H9 (cell line): Measurements from ENCODE around the gene SMTN. TPM values are rescaled to one million over a fixed set of nuclear protein-coding genes. Genes with fewer than 3 reads are reported as not detected.

Experiments
- DNase-seq: peaks from one replicate; pipeline ENCODE4 v3.0.0-alpha.2; 2017
- H2AFZ ChIP-seq: one replicate; pipeline ENCODE4 v1.6.1; 2013; ENCODE audit warnings: mild to moderate bottlenecking, low read length, control low read depth, moderate library complexity
- H2AK5ac ChIP-seq: 2 replicates; pipeline ENCODE4 v1.6.1; 2013; ENCODE audit warnings: low read length, control low read depth, mixed read lengths; ENCODE audit not compliant: insufficient read length
- H2BK120ac ChIP-seq: one replicate; pipeline ENCODE4 v1.6.1; 2013; ENCODE audit warnings: low read depth, mild to moderate bottlenecking, low read length, control low read depth, inconsistent platforms; ENCODE audit not compliant: poor library complexity, severe bottlenecking
- H2BK12ac ChIP-seq: 2 replicates; pipeline ENCODE4 v1.6.1; 2013; ENCODE audit warnings: low read length, control low read depth, mixed read lengths, low read depth; ENCODE audit not compliant: insufficient read length
- H2BK15ac ChIP-seq: 2 replicates; pipeline ENCODE4 v1.6.1; 2013; ENCODE audit warnings: low read depth, low read length, control low read depth
- H2BK20ac ChIP-seq: one replicate; pipeline ENCODE4 v1.6.1; 2013; ENCODE audit warnings: low read depth, mild to moderate bottlenecking, low read length, control low read depth, inconsistent platforms; ENCODE audit not compliant: poor library complexity, severe bottlenecking
- H2BK5ac ChIP-seq: 2 replicates; pipeline ENCODE4 v1.6.1; 2013; ENCODE audit warnings: low read length, control low read depth, mixed read lengths; ENCODE audit not compliant: insufficient read length
- H3K14ac ChIP-seq: 2 replicates; pipeline ENCODE4 v1.6.1; 2013; ENCODE audit warnings: low read length, control low read depth; ENCODE audit not compliant: insufficient read depth
- H3K18ac ChIP-seq: 2 replicates; pipeline ENCODE4 v1.6.1; 2013; ENCODE audit warnings: low read depth, mild to moderate bottlenecking, mixed read lengths, low read length, control low read depth; ENCODE audit not compliant: insufficient read length
- H3K23ac ChIP-seq: 2 replicates; pipeline ENCODE4 v1.6.1; 2013; ENCODE audit warnings: low read length, control low read depth, mixed read lengths, low read depth; ENCODE audit not compliant: insufficient read length
- H3K23me2 ChIP-seq: 2 replicates; pipeline ENCODE4 v1.6.1; 2013; ENCODE audit warnings: low read depth, mild to moderate bottlenecking, mixed read lengths, low read length, control low read depth; ENCODE audit not compliant: insufficient read length, poor library complexity, severe bottlenecking
- H3K27ac ChIP-seq: 2 replicates; pipeline ENCODE4 v1.5.1; 2013; ENCODE audit warnings: low read length, control low read depth, mixed read lengths, low read depth; ENCODE audit not compliant: insufficient read length
- H3K27me3 ChIP-seq: 2 replicates; pipeline ENCODE4 v1.6.1; 2013; ENCODE audit warnings: low read length, control low read depth, inconsistent platforms; ENCODE audit not compliant: insufficient read depth
- H3K4ac ChIP-seq: 2 replicates; pipeline ENCODE4 v1.6.1; 2013; ENCODE audit warnings: low read depth, mild to moderate bottlenecking, control low read depth, inconsistent platforms, low read length, moderate library complexity
- H3K4me1 ChIP-seq: 2 replicates; pipeline ENCODE4 v1.6.1; 2013; ENCODE audit warnings: low read length, control low read depth, inconsistent platforms; ENCODE audit not compliant: insufficient read depth
- H3K4me2 ChIP-seq: 2 replicates; pipeline ENCODE4 v1.6.1; 2013; ENCODE audit warnings: low read length, control low read depth, mixed read lengths; ENCODE audit not compliant: insufficient read length, insufficient read depth
- H3K56ac ChIP-seq: 2 replicates; pipeline ENCODE4 v1.6.1; 2013; ENCODE audit warnings: low read depth, mild to moderate bottlenecking, mixed read lengths, low read length, control low read depth; ENCODE audit not compliant: insufficient read length
- H3K79me1 ChIP-seq: 2 replicates; pipeline ENCODE4 v1.6.1; 2013; ENCODE audit warnings: low read depth, mild to moderate bottlenecking, moderate library complexity, low read length, control low read depth, inconsistent platforms; ENCODE audit not compliant: insufficient read depth, poor library complexity, severe bottlenecking
- H3K79me2 ChIP-seq: 2 replicates; pipeline ENCODE4 v1.6.1; 2013; ENCODE audit warnings: low read length, control low read depth, inconsistent platforms; ENCODE audit not compliant: insufficient read depth
- H3K9ac ChIP-seq: 2 replicates; pipeline ENCODE4 v1.6.1; 2013; ENCODE audit warnings: low read length, control low read depth, mixed read lengths; ENCODE audit not compliant: insufficient read length; ENCODE audit errors: extremely low read depth
- H3K9me3 ChIP-seq: one replicate; pipeline ENCODE4 v1.6.1; 2013; ENCODE audit warnings: low read depth, low read length, inconsistent platforms; ENCODE audit not compliant: control insufficient read depth
- H3T11ph ChIP-seq: one replicate; pipeline ENCODE4 v1.6.1; 2013; ENCODE audit warnings: mild to moderate bottlenecking, low read length, control low read depth, inconsistent platforms
- H4K20me1 ChIP-seq: one replicate; pipeline ENCODE4 v1.6.1; 2013; ENCODE audit not compliant: control insufficient read depth, insufficient read length, insufficient read depth
- H4K5ac ChIP-seq: 2 replicates; pipeline ENCODE4 v1.6.1; 2013; ENCODE audit warnings: low read depth, mild to moderate bottlenecking, mixed read lengths, low read length, control low read depth; ENCODE audit not compliant: insufficient read length
- H4K8ac ChIP-seq: replicated peaks from 2 replicates; pipeline ENCODE4 v1.6.1; 2013; ENCODE audit warnings: low read length, control low read depth, mixed read lengths, low read depth; ENCODE audit not compliant: insufficient read length
- H4K91ac ChIP-seq: 2 replicates; pipeline ENCODE4 v1.6.1; 2013; ENCODE audit warnings: low read depth, mild to moderate bottlenecking, moderate library complexity, mixed read lengths, low read length, control low read depth; ENCODE audit not compliant: insufficient read length
- H3K27ac Mint-ChIP-seq, 3 experiments: 2 replicates in 2 of 3; 3 replicates in 1 of 3; pipeline ENCODE4 v1.8.0; 2020 to 2021; ENCODE audit warnings: mixed read lengths in 3 of 3, mild to moderate bottlenecking in 1 of 3, moderate library complexity in 1 of 3
- H3K27me3 Mint-ChIP-seq: 2 replicates; pipeline ENCODE4 v1.8.0; 2021; ENCODE audit warnings: low read depth, mild to moderate bottlenecking, moderate library complexity, mixed read lengths
- H3K36me3 Mint-ChIP-seq, 3 experiments: 2 replicates in 2 of 3; 3 replicates in 1 of 3; pipeline ENCODE4 v1.8.0; 2020 to 2021; ENCODE audit warnings: low read depth in 3 of 3, mixed read lengths in 3 of 3; ENCODE audit not compliant: insufficient read depth in 1 of 3
- H3K4me1 Mint-ChIP-seq, 2 experiments: 2 replicates each; pipeline ENCODE4 v1.8.0; 2020; ENCODE audit warnings: mixed read lengths in 2 of 2
- H3K4me3 Mint-ChIP-seq, 2 experiments: 2 replicates in 1 of 2; 3 replicates in 1 of 2; pipeline ENCODE4 v1.8.0; 2020 to 2021; ENCODE audit warnings: mild to moderate bottlenecking in 2 of 2, mixed read lengths in 2 of 2, moderate library complexity in 1 of 2
- H3K9me3 Mint-ChIP-seq, 2 experiments: 2 replicates in 1 of 2; 3 replicates in 1 of 2; pipeline ENCODE4 v1.8.0; 2020; ENCODE audit warnings: mild to moderate bottlenecking in 2 of 2, mixed read lengths in 2 of 2, moderate library complexity in 1 of 2
- CTCF ChIP-seq: fragments of 200-600 bp; sonication (generic); conservative IDR thresholded peaks from 3 replicates; pipeline ENCODE4 v1.8.0; 2021; ENCODE audit warnings: antibody characterized with exemption, mild to moderate bottlenecking
- WGBS: extraction: QIAGEN DNeasy Blood & Tissue Kit; methylation state at CpG from one replicate; pipeline ENCODE4 v1.1.7; 2013; ENCODE audit warnings: missing lambda C conversion rate, low lambda C conversion rate, mixed read lengths; ENCODE audit not compliant: insufficient read length; ENCODE audit errors: extremely low coverage; 5-methylcytosine and 5-hydroxymethylcytosine counted together
- total RNA-seq: library from RNA; stranded (reverse); gene quantifications from 2 replicates; pipeline ENCODE4 v1.2.1, GENCODE V29; 2021

The SMTN gene
- total RNA-seq, 1 experiment from 2014 or later = 23.4 TPM

- H3K79me1 ChIP-seq = no peaks in the 10 kb centered on the region
- H3K4me2 ChIP-seq = no peak overlapping the region
- H4K20me1 ChIP-seq = no peaks in the 10 kb centered on the region
- H3K27me3 Mint-ChIP-seq = peaks cover 10% of the 10 kb centered on the region
- H3K27ac Mint-ChIP-seq = no peak overlapping the region
- H3K56ac ChIP-seq = no peak overlapping the region
- no peak overlapping the region for H2AFZ ChIP-seq
- H4K5ac ChIP-seq = no peak overlapping the region
- no peaks in the 10 kb centered on the region for H3K9me3 ChIP-seq
- H3T11ph ChIP-seq = no peak overlapping the region
- no peaks in the 10 kb centered on the region for H3K36me3 Mint-ChIP-seq
- no peak for DNase-seq
- no peak overlapping the region for H2BK15ac ChIP-seq
- H2BK120ac ChIP-seq = no peak overlapping the region
- no peak overlapping the region for H3K18ac ChIP-seq
- peaks cover 7 to 9% of the 10 kb centered on the region in 2 experiments for H3K4me1 Mint-ChIP-seq
- H3K79me2 ChIP-seq = no peaks in the 10 kb centered on the region
- peaks cover 3% of the 10 kb centered on the region for H3K23me2 ChIP-seq
- H3K9ac ChIP-seq = no peak overlapping the region
- H3K4me3 Mint-ChIP-seq = no peak overlapping the region
- H2BK20ac ChIP-seq = no peak overlapping the region
- no peak overlapping the region for H2BK5ac ChIP-seq
- H3K23ac ChIP-seq = no peak overlapping the region
- no peak overlapping the region; the same call in 1 of the 2 replicates for H3K14ac ChIP-seq
- no peak for TF ChIP-seq CTCF
- H2AK5ac ChIP-seq = no peak overlapping the region
- no peak overlapping the region for H3K27ac ChIP-seq
- H3K27me3 ChIP-seq = no peaks in the 10 kb centered on the region
- no peaks in the 10 kb centered on the region; the same call in 1 of the 2 replicates for H3K4me1 ChIP-seq
- no peak overlapping the region for H4K8ac ChIP-seq
- H2BK12ac ChIP-seq = no peak overlapping the region
- H4K91ac ChIP-seq = no peak overlapping the region
- WGBS = no CpG with 5 or more reads among the region's 15 CpGs
- H3K4ac ChIP-seq = no peak overlapping the region
- H3K9me3 Mint-ChIP-seq = no peaks in the 10 kb centered on the region
Measured at GRCh38 chr22:31075961-31076360, 5.2 kb upstream of the SMTN start.
